Measurements from ENCODE around the gene CD300LD.

CD300LD gene

GRCh38 chr17:74595037-74595750 is 3.1 kb upstream of the CD300LD start:
- Histone ChIP-seq H3K9me3 (ENCODE audit: control insufficient read depth, insufficient read depth, low read length) (no peaks in the 10 kb centered on the region), H3K36me3 (ENCODE audit: control insufficient read depth, low read length) (no peaks in the 10 kb centered on the region), H3K4me3 (ENCODE audit: low read length) (no peak overlapping the region), H3K4me2 (ENCODE audit: low read length) (no peak overlapping the region), H4K20me1 (ENCODE audit: control insufficient read depth, insufficient read depth, low read depth, low read length) (no peaks in the 10 kb centered on the region), H3K79me2 (ENCODE audit: control insufficient read depth, low read length) (no peaks in the 10 kb centered on the region), H3K4me1 (ENCODE audit: control insufficient read depth, low read length) (peaks cover 10% of the 10 kb centered on the region), H3K9me2 (replicated peaks; ENCODE audit: control insufficient read depth, low read length) (no peaks in the 10 kb centered on the region), H3F3A (ENCODE audit: control insufficient read depth, insufficient read depth) (no peaks in the 10 kb centered on the region), H3K27me3 (ENCODE audit: control insufficient read depth, low read length) (no peaks in the 10 kb centered on the region), H3K27ac (ENCODE audit: low read depth, low read length) (no peak overlapping the region)
- TF ChIP-seq, protein P1, sequence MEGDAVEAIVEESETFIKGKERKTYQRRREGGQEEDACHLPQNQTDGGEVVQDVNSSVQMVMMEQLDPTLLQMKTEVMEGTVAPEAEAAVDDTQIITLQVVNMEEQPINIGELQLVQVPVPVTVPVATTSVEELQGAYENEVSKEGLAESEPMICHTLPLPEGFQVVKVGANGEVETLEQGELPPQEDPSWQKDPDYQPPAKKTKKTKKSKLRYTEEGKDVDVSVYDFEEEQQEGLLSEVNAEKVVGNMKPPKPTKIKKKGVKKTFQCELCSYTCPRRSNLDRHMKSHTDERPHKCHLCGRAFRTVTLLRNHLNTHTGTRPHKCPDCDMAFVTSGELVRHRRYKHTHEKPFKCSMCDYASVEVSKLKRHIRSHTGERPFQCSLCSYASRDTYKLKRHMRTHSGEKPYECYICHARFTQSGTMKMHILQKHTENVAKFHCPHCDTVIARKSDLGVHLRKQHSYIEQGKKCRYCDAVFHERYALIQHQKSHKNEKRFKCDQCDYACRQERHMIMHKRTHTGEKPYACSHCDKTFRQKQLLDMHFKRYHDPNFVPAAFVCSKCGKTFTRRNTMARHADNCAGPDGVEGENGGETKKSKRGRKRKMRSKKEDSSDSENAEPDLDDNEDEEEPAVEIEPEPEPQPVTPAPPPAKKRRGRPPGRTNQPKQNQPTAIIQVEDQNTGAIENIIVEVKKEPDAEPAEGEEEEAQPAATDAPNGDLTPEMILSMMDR (IDR thresholded peaks at IDR 0.05; ENCODE audit: low read depth, low read length, poor library complexity, severe bottlenecking), result no peak
- no peak for TF ChIP-seq EZH2phosphoT487 (IDR thresholded peaks at IDR 0.05; ENCODE audit: borderline replicate concordance, low read length)

GRCh38 chr17:74591503-74591902 is 580 bp downstream of the CD300LD start:
- no peak for TF ChIP-seq EZH2phosphoT487 (IDR thresholded peaks at IDR 0.05; ENCODE audit: borderline replicate concordance, low read length)
- TF ChIP-seq, protein P1 (IDR thresholded peaks at IDR 0.05; ENCODE audit: low read depth, low read length, poor library complexity, severe bottlenecking), result no peak
- H3K4me2 ChIP-seq (ENCODE audit: low read length), result no peak overlapping the region
- no peaks in the 10 kb centered on the region for H4K20me1 ChIP-seq (ENCODE audit: control insufficient read depth, insufficient read depth, low read depth, low read length)
- no peaks in the 10 kb centered on the region for H3K79me2 ChIP-seq (ENCODE audit: control insufficient read depth, low read length)
- no peaks in the 10 kb centered on the region for H3K27me3 ChIP-seq (ENCODE audit: control insufficient read depth, low read length)
- H3K4me1 ChIP-seq (ENCODE audit: control insufficient read depth, low read length), result no peaks in the 10 kb centered on the region
- no peak overlapping the region for H3K27ac ChIP-seq (ENCODE audit: low read depth, low read length)
- H3K9me3 ChIP-seq (ENCODE audit: control insufficient read depth, insufficient read depth, low read length), result no peaks in the 10 kb centered on the region
- H3K4me3 ChIP-seq (ENCODE audit: low read length), result no peak overlapping the region
- no peaks in the 10 kb centered on the region for H3F3A ChIP-seq (ENCODE audit: control insufficient read depth, insufficient read depth)
- H3K9me2 ChIP-seq (replicated peaks; ENCODE audit: control insufficient read depth, low read length), result no peaks in the 10 kb centered on the region
- H3K36me3 ChIP-seq (ENCODE audit: control insufficient read depth, low read length), result no peaks in the 10 kb centered on the region

- H3K27ac ChIP-seq (ENCODE audit: low read depth, low read length), result no peak overlapping the region
- H3K4me2 ChIP-seq (ENCODE audit: low read length), result no peak overlapping the region
- H3K4me1 ChIP-seq (ENCODE audit: control insufficient read depth, low read length), result no peaks in the 10 kb centered on the region
- no peak overlapping the region for H3K4me3 ChIP-seq (ENCODE audit: low read length)
- no peaks in the 10 kb centered on the region for H3K9me2 ChIP-seq (replicated peaks; ENCODE audit: control insufficient read depth, low read length)
- no peaks in the 10 kb centered on the region for H3K27me3 ChIP-seq (ENCODE audit: control insufficient read depth, low read length)
- no peaks in the 10 kb centered on the region for H3K36me3 ChIP-seq (ENCODE audit: control insufficient read depth, low read length)
- H4K20me1 ChIP-seq (ENCODE audit: control insufficient read depth, insufficient read depth, low read depth, low read length), result no peaks in the 10 kb centered on the region
- peaks cover 6% of the 10 kb centered on the region; the same call in 1 of the 2 replicates for H3K9me3 ChIP-seq (ENCODE audit: control insufficient read depth, insufficient read depth, low read length)
- no peaks in the 10 kb centered on the region for H3K79me2 ChIP-seq (ENCODE audit: control insufficient read depth, low read length)
- H3F3A ChIP-seq (ENCODE audit: control insufficient read depth, insufficient read depth), result no peaks in the 10 kb centered on the region
- TF ChIP-seq, protein P1 (IDR thresholded peaks at IDR 0.05; ENCODE audit: low read depth, low read length, poor library complexity, severe bottlenecking), result no peak
- no peak for TF ChIP-seq EZH2phosphoT487 (IDR thresholded peaks at IDR 0.05; ENCODE audit: borderline replicate concordance, low read length)
Measured at GRCh38 chr17:74585711-74586110, 6.4 kb downstream of the CD300LD start.
